SK-N-MC (cell line): ENCODE results near the gene SUFU.

Experiments used
- DNase-seq: peaks from one replicate; pipeline ENCODE4 v3.0.0-alpha.2; 2011; ENCODE audit warnings: low read depth, low spot score
- H3K27ac ChIP-seq: fragments of 200-600 bp; sonication (generic); 2 replicates; pipeline ENCODE4 v1.5.1; 2016; ENCODE audit warnings: mixed run types
- H3K36me3 ChIP-seq: fragments of 200-600 bp; sonication (generic); 2 replicates; pipeline ENCODE4 v1.6.1; 2017; ENCODE audit warnings: antibody characterized with exemption, low read length, mixed read lengths; ENCODE audit not compliant: insufficient read depth
- H3K4me3 ChIP-seq: fragments of 200-600 bp; sonication (generic); 2 replicates; pipeline ENCODE4 v1.5.1; 2016
- H3K9ac ChIP-seq: fragments of 200-600 bp; sonication (generic); 2 replicates; pipeline ENCODE4 v1.8.0; 2017; ENCODE audit warnings: mixed run types, mixed read lengths; ENCODE audit not compliant: insufficient read length
- H3K9me3 ChIP-seq: fragments of 200-600 bp; sonication (generic); 2 replicates; pipeline ENCODE4 v1.6.1; 2017; ENCODE audit warnings: low read depth, mild to moderate bottlenecking, antibody characterized with exemption, low read length, moderate library complexity, mixed read lengths
- EZH2 ChIP-seq: fragments of 200-600 bp; sonication (generic); IDR thresholded peaks from one replicate; pipeline ENCODE4 v1.6.1; 2017; ENCODE audit warnings: antibody characterized with exemption
- FOXP2 ChIP-seq: optimal IDR thresholded peaks from 2 replicates; pipeline ENCODE3; 2011; ENCODE audit warnings: mild to moderate bottlenecking, moderate library complexity; ENCODE audit not compliant: insufficient read depth; ENCODE audit errors: extremely low read length, control extremely low read depth
- POLR2AphosphoS5 ChIP-seq: IDR thresholded peaks from 2 replicates; pipeline ENCODE4 v1.6.1; 2012; ENCODE audit warnings: mild to moderate bottlenecking, low read depth, low read length, borderline replicate concordance

SUFU gene

GRCh38 chr10:102631525-102632393, 128.0 kb downstream of the SUFU start:
- no peak overlapping the region for H3K9ac ChIP-seq
- no peak for DNase-seq
- no peaks in the 10 kb centered on the region for H3K36me3 ChIP-seq
- H3K9me3 ChIP-seq, result no peaks in the 10 kb centered on the region
- no peak overlapping the region for H3K4me3 ChIP-seq
- TF ChIP-seq FOXP2 (no peak), EZH2 (no peak), POLR2AphosphoS5 (no peak)
- H3K27ac ChIP-seq, result no peak overlapping the region

GRCh38 chr10:102632394-102633111, 128.8 kb downstream of the SUFU start:
- TF ChIP-seq POLR2AphosphoS5 (0 out of 2 replicates have a peak, but pooled peaks have one; percentile 35), FOXP2 (no peak)
- H3K9ac ChIP-seq, result no peak overlapping the region
- no peaks in the 10 kb centered on the region for H3K9me3 ChIP-seq
- H3K36me3 ChIP-seq, result no peaks in the 10 kb centered on the region
- no peak overlapping the region for H3K4me3 ChIP-seq
- no peak overlapping the region for H3K27ac ChIP-seq
- DNase-seq, result no peak

GRCh38 chr10:102633287-102633686, 129.5 kb downstream of the SUFU start:
- TF ChIP-seq EZH2 (no peak), FOXP2 (no peak), POLR2AphosphoS5 (no peak)
- DNase-seq, result no peak
- no peak overlapping the region for H3K9ac ChIP-seq

GRCh38 chr10:102633848-102634247, 130.1 kb downstream of the SUFU start:
- H3K9ac ChIP-seq, result no peak overlapping the region
- no peaks in the 10 kb centered on the region for H3K9me3 ChIP-seq
- no peak for DNase-seq
- H3K4me3 ChIP-seq, result no peak overlapping the region
- no peaks in the 10 kb centered on the region for H3K36me3 ChIP-seq
- TF ChIP-seq POLR2AphosphoS5, result no peak
- TF ChIP-seq FOXP2, result no peak
- no peak for TF ChIP-seq EZH2
- H3K27ac ChIP-seq, result no peak overlapping the region

More at GRCh38 chr10:102633287-102633686, 129.5 kb downstream of the SUFU start:
- H3K27ac ChIP-seq, result no peak overlapping the region
- H3K4me3 ChIP-seq, result no peak overlapping the region
- H3K36me3 ChIP-seq, result no peaks in the 10 kb centered on the region
- no peaks in the 10 kb centered on the region for H3K9me3 ChIP-seq

- no peak overlapping the region for H3K9ac ChIP-seq
- no peak overlapping the region for H3K27ac ChIP-seq
Observed at GRCh38 chr10:102634686-102635085, 130.9 kb downstream of the SUFU start.

GRCh38 chr10:102635377-102635776, 131.6 kb downstream of the SUFU start:
- no peak for DNase-seq
- Histone ChIP-seq H3K9ac (no peak overlapping the region), H3K27ac (no peak overlapping the region), H3K36me3 (no peaks in the 10 kb centered on the region), H3K4me3 (no peak overlapping the region), H3K9me3 (no peaks in the 10 kb centered on the region)
- TF ChIP-seq POLR2AphosphoS5, result no peak
- TF ChIP-seq EZH2, result no peak
- TF ChIP-seq FOXP2, result no peak

More at GRCh38 chr10:102634686-102635085, 130.9 kb downstream of the SUFU start:
- Histone ChIP-seq H3K9me3 (no peaks in the 10 kb centered on the region), H3K4me3 (no peak overlapping the region), H3K36me3 (no peaks in the 10 kb centered on the region)
- no peak for DNase-seq
- TF ChIP-seq FOXP2 (no peak), POLR2AphosphoS5 (no peak), EZH2 (no peak)

- DNase-seq, result no peak
- no peak overlapping the region for H3K27ac ChIP-seq
Observed at GRCh38 chr10:102639537-102639936, 135.8 kb downstream of the SUFU start.

GRCh38 chr10:102641402-102641801, 137.6 kb downstream of the SUFU start:
- DNase-seq, result no peak
- Histone ChIP-seq H3K9ac (no peak overlapping the region), H3K4me3 (peak overlapping the region; percentile 83), H3K9me3 (no peaks in the 10 kb centered on the region), H3K36me3 (no peaks in the 10 kb centered on the region), H3K27ac (peak overlapping the region; percentile 10; the same call in 1 of the 2 replicates)
- TF ChIP-seq POLR2AphosphoS5, result no peak
- TF ChIP-seq EZH2, result no peak
- no peak for TF ChIP-seq FOXP2

More at GRCh38 chr10:102639537-102639936, 135.8 kb downstream of the SUFU start:
- Histone ChIP-seq H3K9ac (no peak overlapping the region), H3K9me3 (no peaks in the 10 kb centered on the region), H3K36me3 (no peaks in the 10 kb centered on the region), H3K4me3 (no peak overlapping the region)
- TF ChIP-seq POLR2AphosphoS5 (no peak), FOXP2 (no peak)
